K562 (cell line): ENCODE measurements around the gene TRAPPC4. TPM values are rescaled to one million over a fixed set of nuclear protein-coding genes. Genes with fewer than 3 reads are reported as not detected.

Source experiments
- ATAC-seq: fragments of 200-7000 bp; cut with Tn5 transposase; 3 replicates; pipeline ENCODE4 v1.9.1; 2020; ENCODE audit warnings: moderate library complexity
- BruUV-seq: library from RNA; stranded (reverse); fragments of 400-500 nt; replicated peaks from 2 replicates; lab custom pipeline; 2021; lab: Mats Ljungman, UMichigan
- CTCF ChIA-PET: fragments of 300-600 bp; formaldehyde crosslinking; extraction: SDS; loops from one replicate; lab custom pipeline; 2021; ENCODE audit warnings: low intra/inter-chr PET ratio; lab: Yijun Ruan, JAX
- POLR2A ChIA-PET: fragments of 300-600, 350-650 bp; sonication (Branson Sonifier 250); formaldehyde crosslinking; extraction: SDS; loops from one replicate; lab custom pipeline; 2021; ENCODE audit warnings: antibody characterized with exemption, inconsistent platforms; lab: Yijun Ruan, JAX
- DNase-seq, 4 experiments: peaks; one replicate each; pipeline versions ENCODE4 v3.0.0 to v3.0.0-alpha.2; 2011 to 2018; ENCODE audit warnings: low spot score in 3 of 4, mixed read lengths in 3 of 4; ENCODE audit errors: extremely low read depth in 1 of 4
- FAIRE-seq: peaks from 2 replicates; lab custom pipeline; 2011; peaks lifted over from hg19 to GRCh38; lab: Jason Lieb, UNC
- H2AFZ ChIP-seq: 2 replicates; pipeline ENCODE4 v1.6.0; 2011; ENCODE audit warnings: low read depth, low read length, control low read depth, inconsistent platforms
- H3K27ac ChIP-seq: fragments of 200-600 bp; 3 replicates; pipeline ENCODE4 v1.8.0; 2011; ENCODE audit warnings: low read depth, mild to moderate bottlenecking, control low read depth, inconsistent platforms, low read length, moderate library complexity, mixed read lengths; ENCODE audit errors: extremely low read depth
- H3K27me3 ChIP-seq, 2 experiments: fragments of 300-600 bp in 1 of 2; 2 replicates in 1 of 2; 3 replicates in 1 of 2; pipeline versions ENCODE4 v1.6.0 to v1.8.0; 2011; ENCODE audit warnings: inconsistent platforms in 2 of 2, low read length in 2 of 2, mild to moderate bottlenecking in 1 of 2, mixed read lengths in 1 of 2, moderate library complexity in 1 of 2; ENCODE audit not compliant: control insufficient read depth in 2 of 2, insufficient read depth in 2 of 2
- H3K36me3 ChIP-seq: fragments of 300-600 bp; 3 replicates; pipeline ENCODE4 v1.8.0; 2011; ENCODE audit warnings: mild to moderate bottlenecking, low read length, inconsistent platforms; ENCODE audit not compliant: control insufficient read depth, insufficient read depth
- H3K4me1 ChIP-seq, 2 experiments: fragments of 200-600 bp in 1 of 2; replicated peaks in 1 of 2; 2 replicates in 1 of 2; 3 replicates in 1 of 2; pipeline versions ENCODE4 v1.5.1 to v1.8.0; 2011; ENCODE audit warnings: inconsistent platforms in 2 of 2, low read length in 2 of 2, mild to moderate bottlenecking in 1 of 2, mixed read lengths in 1 of 2, moderate library complexity in 1 of 2; ENCODE audit not compliant: control insufficient read depth in 2 of 2, insufficient read depth in 2 of 2
- H3K4me2 ChIP-seq: 2 replicates; pipeline ENCODE4 v1.6.1; 2011; ENCODE audit warnings: low read length, control low read depth, inconsistent platforms, mixed read lengths; ENCODE audit not compliant: insufficient read depth
- H3K4me3 ChIP-seq: fragments of 200-600 bp; sonication (generic), shearing (Covaris generic); 2 replicates; pipeline ENCODE4 v1.5.1; 2016; ENCODE audit warnings: control low read depth, inconsistent platforms
- H3K79me2 ChIP-seq: fragments of 200-600 bp; 3 replicates; pipeline ENCODE4 v1.8.0; 2011; ENCODE audit warnings: low read length, inconsistent platforms; ENCODE audit not compliant: control insufficient read depth, insufficient read depth
- H3K9ac ChIP-seq, 2 experiments: 2 replicates each; pipeline versions ENCODE4 v1.6.0 to v1.6.1; 2011; ENCODE audit warnings: low read depth in 2 of 2, low read length in 2 of 2, control low read depth in 1 of 2, inconsistent platforms in 1 of 2, mild to moderate bottlenecking in 1 of 2, mixed read lengths in 1 of 2; ENCODE audit not compliant: insufficient read depth in 1 of 2
- H3K9me1 ChIP-seq: one replicate; pipeline ENCODE4 v1.6.0; 2011; ENCODE audit warnings: inconsistent platforms, mild to moderate bottlenecking, low read length, moderate library complexity; ENCODE audit not compliant: control insufficient read depth, insufficient read depth
- H3K9me3 ChIP-seq: replicated peaks from 2 replicates; pipeline ENCODE4 v1.5.1; 2011; ENCODE audit warnings: low read depth, low read length, inconsistent platforms; ENCODE audit not compliant: control insufficient read depth, insufficient read depth
- H4K20me1 ChIP-seq: replicated peaks from 2 replicates; pipeline ENCODE4 v1.6.1; 2011; ENCODE audit warnings: low read length, inconsistent platforms, mixed read lengths; ENCODE audit not compliant: control insufficient read depth, insufficient read depth
- ARHGAP35 ChIP-seq: fragments of 450-650 bp; IDR thresholded peaks from 2 replicates; pipeline ENCODE4 v1.6.1; 2018; ENCODE audit not compliant: partially characterized antibody
- CBX2 ChIP-seq: fragments of 200-600 bp; sonication (generic); IDR thresholded peaks from one replicate; pipeline ENCODE4 v1.6.1; 2012; ENCODE audit warnings: mild to moderate bottlenecking, low read length, inconsistent platforms; ENCODE audit not compliant: insufficient read depth, poor library complexity, severe bottlenecking
- CCAR2 ChIP-seq: fragments of 200-400 bp; formaldehyde crosslinking; IDR thresholded peaks from 2 replicates; pipeline ENCODE4 v1.6.1; 2017; ENCODE audit warnings: mild to moderate bottlenecking, low read depth, low read length
- EZH2 ChIP-seq: IDR thresholded peaks from 2 replicates; pipeline ENCODE4 v1.6.1; 2012; ENCODE audit warnings: low read depth, mild to moderate bottlenecking, inconsistent platforms, low read length, borderline replicate concordance
- GTF2A2 ChIP-seq: IDR thresholded peaks from 2 replicates; pipeline ENCODE4 v1.6.1; 2016; ENCODE audit warnings: mild to moderate bottlenecking, missing genetic modification characterization, missing compliant biosample characterization
- LEF1 ChIP-seq: fragments of 450-650 bp; IDR thresholded peaks from 2 replicates; pipeline ENCODE4 v1.6.1; 2016; ENCODE audit warnings: mild to moderate bottlenecking
- NCOA2 ChIP-seq, 2 experiments: fragments of 450-650 bp; IDR thresholded peaks; 2 replicates each; pipeline ENCODE4 v1.6.1; 2018; ENCODE audit warnings: mild to moderate bottlenecking in 2 of 2, moderate library complexity in 1 of 2; ENCODE audit not compliant: partially characterized antibody in 2 of 2
- PATZ1 ChIP-seq: fragments of 250-450 bp; sonication (Bioruptor Pico); IDR thresholded peaks from 2 replicates; pipeline ENCODE4 v1.5.0; 2020; ENCODE audit warnings: mild to moderate bottlenecking, borderline replicate concordance
- RBM25 ChIP-seq: fragments of 200-400 bp; formaldehyde crosslinking; IDR thresholded peaks from 2 replicates; pipeline ENCODE4 v1.6.1; 2018; ENCODE audit warnings: low read length, low read depth, moderate library complexity; ENCODE audit not compliant: severe bottlenecking
- SIX5 ChIP-seq, 2 experiments: IDR thresholded peaks; 2 replicates each; pipeline ENCODE4 v1.6.1; 2011; ENCODE audit warnings: low read length in 2 of 2, borderline replicate concordance in 1 of 2, low read depth in 1 of 2, mild to moderate bottlenecking in 1 of 2, moderate library complexity in 1 of 2; ENCODE audit not compliant: insufficient read depth in 1 of 2
- SRF ChIP-seq, 2 experiments: fragments of 250-450, 450-650 bp in 1 of 2; sonication (Bioruptor Pico) in 1 of 2; sonication (generic) in 1 of 2; formaldehyde crosslinking; IDR thresholded peaks; 2 replicates each; pipeline versions ENCODE4 v1.5.0 to v1.5.1; 2020 to 2022; ENCODE audit warnings: mild to moderate bottlenecking in 1 of 2, missing genetic modification reagents in 1 of 2
- TAL1 ChIP-seq: fragments of 450-650 bp; IDR thresholded peaks from 2 replicates; pipeline ENCODE4 v1.6.1; 2016; ENCODE audit warnings: mild to moderate bottlenecking
- TGIF2 ChIP-seq: sonication (generic); formaldehyde crosslinking; IDR thresholded peaks from 2 replicates; pipeline ENCODE4 v1.8.1; 2022; ENCODE audit warnings: mild to moderate bottlenecking, missing genetic modification reagents, moderate library complexity
- ZNF76 ChIP-seq: fragments of 250-450 bp; sonication (Bioruptor Pico); IDR thresholded peaks from 2 replicates; pipeline ENCODE4 v1.4.0; 2020; ENCODE audit warnings: mild to moderate bottlenecking, moderate library complexity, borderline replicate concordance
- ZSCAN29 ChIP-seq: fragments of 450-650 bp; IDR thresholded peaks from 2 replicates; pipeline ENCODE4 v1.6.1; 2017
- WGBS: fragments of 100-300 bp; shearing (Covaris generic); methylation state at CpG from one replicate; pipeline ENCODE4 v1.1.6; 2016; ENCODE audit warnings: low coverage, mixed read lengths; ENCODE audit not compliant: insufficient coverage; ENCODE audit errors: missing lambda C conversion rate; 5-methylcytosine and 5-hydroxymethylcytosine counted together
- in situ Hi-C: fragments of 300-500 bp; cut with MboI; formaldehyde crosslinking; loops from 4 replicates; pipeline ENCODE4 v1.15.0; 2018; ENCODE audit warnings: inconsistent platforms, mixed read lengths
- intact Hi-C: fragments of 100-400 bp; cut with micrococcal nuclease; formaldehyde crosslinking; loops from 2 replicates; pipeline ENCODE4 v1.14.2; 2022
- polyA plus RNA-seq, 8 experiments: library from polyadenylated mRNA; depleted of rRNA in 4 of 8; stranded (reverse) in 5 of 8; unstranded in 3 of 8; fragments of >200 nt; fragmentation: Nextera tagmentation in 2 of 8; fragmentation: Illumina TruSeq in 1 of 8; extraction: Ambion mirVana in 2 of 8; extraction: Trizol in 1 of 8; gene quantifications; 2 replicates each; pipeline versions ENCODE4 v1.2.1 to v1.2.3, GENCODE V29; 2011 to 2014; ENCODE audit warnings: inconsistent platforms in 1 of 8, missing spikeins in 1 of 8
- total RNA-seq, 7 experiments: library from RNA; depleted of rRNA in 6 of 7; stranded (reverse); fragments of >200 nt in 6 of 7; fragmentation: Illumina TruSeq in 2 of 7; extraction: Trizol in 2 of 7; gene quantifications; 2 replicates each; pipeline versions ENCODE4 v1.2.1 to v1.2.3, GENCODE V29; 2011 to 2021; ENCODE audit warnings: low replicate concordance in 1 of 7

The TRAPPC4 gene
- total and polyA plus RNA-seq, 9 of the 15 experiments (the other 6 are each of a cell fraction or from before 2014, with no cell fraction given) = 121 to 524 (median 142) TPM

GRCh38 chr11:118973985-118974384, 44.6 kb upstream of the TRAPPC4 start:
- ChIA-PET CTCF (no interaction called here), POLR2A (no interaction called here)
- in situ Hi-C loops = no loop called here
- Histone ChIP-seq H3K27ac (no peak overlapping the region), H3K27me3 (no peaks in the 10 kb centered on the region), H3K9me1 (no peaks in the 10 kb centered on the region), H3K4me3 (no peak overlapping the region), H3K9ac (no peak overlapping the region), H3K79me2 (no peaks in the 10 kb centered on the region), H3K36me3 (no peaks in the 10 kb centered on the region), H2AFZ (no peak overlapping the region), H3K9me3 (no peaks in the 10 kb centered on the region), H3K4me2 (no peak overlapping the region), H3K4me1 (no peaks in the 10 kb centered on the region), H4K20me1 (no peaks in the 10 kb centered on the region)
- no TSS peak for BruUV-seq
- intact Hi-C loops = no loop called here
- ATAC-seq (no peak), DNase-seq (no peak), FAIRE-seq (no peak)
- 83% methylated on average over 2 of the region's 2 CpGs for WGBS
- no peak for TF ChIP-seq NCOA2 (IDR thresholded peaks at IDR 0.05; ENCODE audit: partially characterized antibody in 2 of 2)
- TF ChIP-seq CBX2 = no peak
- no peak for TF ChIP-seq SIX5 (IDR thresholded peaks at IDR 0.05; ENCODE audit: borderline replicate concordance in 1 of 2, insufficient read depth in 1 of 2, low read depth in 1 of 2, low read length in 2 of 2)
- no peak for TF ChIP-seq EZH2
- no peak for TF ChIP-seq PATZ1 (CRISPR knock-in tag)
- no peak for TF ChIP-seq LEF1
- TF ChIP-seq RBM25 = no peak
- TF ChIP-seq ZNF76 (CRISPR knock-in tag) = no peak
- no peak for TF ChIP-seq ZSCAN29
- TF ChIP-seq TGIF2 (CRISPR knock-in tag) = no peak
- TF ChIP-seq TAL1 = no peak
- no peak for TF ChIP-seq ARHGAP35
- no peak for TF ChIP-seq SRF (CRISPR knock-in tag; IDR thresholded peaks at IDR 0.05)
- TF ChIP-seq CCAR2 = no peak
- no peak for TF ChIP-seq GTF2A2 (tag)
